CD1c-positive myeloid dendritic cell (primary cell): Measurements from ENCODE around the gene GRAMD1A.
"Not testable (repeated sequence)": the region's sequence is repeated elsewhere in the genome, so short reads cannot be mapped to it uniquely, and the experiment has no call there.

Source experiments
- DNase-seq: peaks from one replicate; pipeline ENCODE4 v3.0.0-alpha.2; 2016; ENCODE audit errors: extremely low spot score

The GRAMD1A gene

DNA sequence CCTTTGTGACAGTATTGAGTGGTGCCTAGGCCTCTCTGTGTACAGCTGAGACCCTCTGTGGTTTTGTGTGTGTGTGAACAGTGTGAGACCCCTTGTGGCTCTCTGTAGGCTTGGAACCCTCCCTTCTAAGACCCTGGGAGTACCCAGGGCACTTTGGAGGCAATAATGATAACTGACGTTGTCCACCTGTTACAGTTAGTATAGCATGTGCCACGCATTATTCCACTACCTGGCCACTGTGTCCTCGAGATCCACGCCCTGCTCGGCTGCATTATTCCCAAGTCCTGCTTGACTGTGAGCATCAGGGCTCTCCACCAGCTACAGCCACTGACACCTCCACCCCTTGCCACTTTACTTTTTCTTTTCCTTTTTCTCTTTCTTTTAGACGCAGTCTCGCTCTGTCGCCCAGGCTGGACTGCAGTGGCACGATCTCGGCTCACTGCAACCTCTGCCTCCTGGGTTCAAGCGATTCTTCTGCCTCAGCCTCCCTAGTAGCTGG lies 2.0 kb downstream of the GRAMD1A start:
- no peak for DNase-seq

DNA sequence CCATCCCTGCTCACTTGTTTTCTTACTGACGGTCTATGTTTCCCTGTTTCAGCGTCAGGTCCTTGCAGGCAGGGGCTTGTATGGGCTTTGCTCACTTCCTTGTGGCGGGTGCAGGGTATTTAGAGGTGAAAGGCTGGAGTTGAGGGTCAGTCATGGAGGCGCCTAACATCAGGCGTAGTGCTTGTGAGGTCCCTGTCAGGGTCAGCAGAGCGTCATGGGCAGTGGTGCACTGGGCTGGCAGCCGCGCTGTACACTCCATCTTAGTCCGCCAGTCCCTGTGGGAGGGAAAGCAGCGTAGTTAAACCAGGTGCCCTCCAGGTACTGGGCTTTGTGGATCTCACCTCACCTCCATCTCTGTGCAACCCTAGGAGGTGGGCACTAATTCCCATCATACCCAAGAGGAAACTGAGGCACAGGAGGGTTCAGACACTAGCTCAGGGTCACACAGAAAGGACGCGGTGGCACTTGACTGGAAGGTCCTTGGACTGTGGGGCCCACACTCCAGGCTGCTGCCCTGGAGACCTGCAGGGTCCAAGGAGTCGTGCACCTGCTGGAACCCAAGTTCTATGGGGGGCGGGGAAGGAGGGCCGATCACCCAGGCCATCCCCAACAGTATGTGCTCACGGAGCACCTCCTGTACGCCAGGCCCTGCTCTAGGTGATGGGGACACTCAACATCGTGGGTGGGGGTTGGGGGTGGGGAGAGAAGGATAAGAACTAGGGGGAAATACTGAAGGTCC lies 4.6 kb downstream of the GRAMD1A start:
- DNase-seq: no peak

DNA sequence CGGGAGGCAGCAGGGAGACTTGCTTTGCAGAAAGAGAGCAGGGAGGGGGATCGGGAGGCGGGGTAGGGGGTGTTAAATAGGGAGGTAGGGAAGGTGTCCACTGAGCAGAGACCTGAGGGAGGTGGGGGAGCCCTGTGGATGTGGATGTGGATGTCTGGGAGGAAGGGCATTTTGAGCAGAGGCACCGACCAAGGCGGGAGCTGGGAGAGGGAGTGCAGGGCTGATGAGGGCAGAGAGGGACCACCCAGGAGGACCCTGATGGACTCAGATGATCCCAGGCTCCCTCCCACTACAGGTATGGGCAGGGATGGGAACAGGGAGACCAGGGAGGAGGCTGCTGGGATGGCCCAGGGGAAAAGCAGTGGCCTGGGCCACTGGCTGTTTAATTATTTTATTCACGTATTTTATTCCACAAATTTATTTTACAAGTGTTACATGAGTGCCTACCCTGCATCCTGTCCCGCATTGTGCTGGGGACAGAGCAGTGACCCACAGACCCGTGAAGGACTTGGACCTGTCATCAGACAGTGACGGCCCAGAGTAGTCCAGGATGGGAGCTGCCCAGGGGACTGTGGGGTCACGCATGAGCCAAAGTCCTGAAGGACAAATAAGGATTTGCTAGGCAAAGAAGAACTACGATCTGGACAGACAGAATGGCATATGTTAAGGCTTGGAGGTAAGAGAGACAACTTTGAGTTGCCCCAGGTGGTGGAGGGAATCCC lies 5.3 kb downstream of the GRAMD1A start:
- no peak for DNase-seq

DNA sequence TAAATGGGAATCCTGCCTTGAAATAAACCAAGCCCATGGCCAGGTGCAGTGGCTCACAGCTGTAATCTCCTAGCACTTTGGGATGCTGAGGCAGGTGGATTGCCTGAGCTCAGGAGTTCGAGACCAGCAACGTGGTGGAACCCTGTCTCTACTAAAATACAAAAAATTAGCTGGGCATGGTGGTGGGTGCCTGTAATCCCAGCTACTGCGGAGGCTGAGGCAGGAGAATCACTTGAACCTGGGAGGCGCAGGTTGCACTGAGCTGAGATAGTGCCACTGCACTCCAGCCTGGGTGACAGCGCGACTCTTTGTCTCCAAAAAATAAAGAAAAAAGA lies 5.9 kb downstream of the GRAMD1A start:
- DNase-seq: not testable (repeated sequence)

DNA sequence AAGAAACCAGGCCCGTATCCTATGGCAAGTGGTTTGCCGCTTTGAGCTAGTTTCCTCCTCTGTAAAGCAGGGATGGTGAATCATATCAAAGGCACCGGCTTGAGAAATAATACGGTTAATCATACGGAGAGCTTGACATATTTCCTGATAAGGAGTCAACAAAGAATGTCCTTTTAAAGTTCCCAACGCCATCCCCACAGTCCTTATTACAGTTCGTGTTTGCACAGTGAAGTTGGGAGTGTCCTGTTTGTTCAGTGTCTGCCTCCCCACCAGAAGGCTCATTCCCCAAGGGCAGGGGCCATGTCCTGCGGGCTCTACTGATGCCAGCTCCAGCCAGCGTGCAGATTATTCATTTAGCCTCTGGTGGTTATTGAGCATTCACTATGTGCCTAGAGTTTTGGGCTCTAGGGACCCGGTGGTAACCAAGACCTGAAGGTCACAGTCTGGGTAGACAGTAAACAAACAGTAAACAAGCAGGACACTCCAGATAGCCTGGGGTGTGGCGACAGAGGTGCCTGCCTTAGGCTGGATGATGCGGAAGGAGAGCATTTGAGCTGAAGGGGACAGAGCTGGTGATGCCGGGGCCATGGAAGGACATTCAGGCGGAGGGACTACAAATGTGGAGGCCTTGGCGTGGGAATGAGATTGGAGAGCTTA lies 6.3 kb downstream of the GRAMD1A start:
- no peak for DNase-seq

DNA sequence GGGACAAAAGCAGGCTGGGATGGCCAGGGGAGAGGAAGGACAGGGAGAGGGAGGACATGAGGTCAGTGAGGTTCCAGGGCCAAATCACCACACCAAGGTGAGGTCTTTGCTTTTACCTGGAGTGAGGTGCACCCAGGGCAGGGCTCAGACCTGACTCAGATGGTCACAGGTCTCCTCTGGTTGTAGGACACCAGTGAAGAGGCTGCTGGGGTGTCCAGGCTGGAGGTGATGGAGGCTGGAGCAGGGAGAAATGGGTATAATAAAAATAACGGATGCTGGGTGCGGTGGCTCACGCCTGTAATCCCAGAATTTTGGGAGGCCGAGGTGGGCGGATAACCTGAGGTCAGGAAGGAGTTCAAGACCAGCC lies 6.9 kb downstream of the GRAMD1A start:
- DNase-seq: no peak

DNA sequence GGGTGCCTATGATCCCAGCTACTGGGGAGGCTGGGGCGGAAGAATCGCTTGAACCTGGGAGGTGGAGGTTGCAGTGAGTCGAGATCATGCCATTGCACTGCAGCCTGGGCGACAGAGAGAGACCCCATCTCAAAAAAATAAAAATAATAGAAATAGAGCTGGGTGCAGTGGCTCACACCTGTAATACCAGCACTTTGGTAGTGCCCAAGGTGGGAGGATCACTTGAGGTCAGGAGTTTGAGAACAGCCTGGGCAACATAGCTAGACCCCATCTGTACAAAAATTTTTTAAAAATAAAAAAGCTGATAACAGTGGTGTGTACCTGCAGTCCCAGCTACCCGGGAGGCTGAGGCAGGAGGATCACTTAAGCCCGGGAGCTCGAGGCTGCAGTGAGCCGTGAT lies 7.3 kb downstream of the GRAMD1A start:
- not testable (repeated sequence) for DNase-seq

DNA sequence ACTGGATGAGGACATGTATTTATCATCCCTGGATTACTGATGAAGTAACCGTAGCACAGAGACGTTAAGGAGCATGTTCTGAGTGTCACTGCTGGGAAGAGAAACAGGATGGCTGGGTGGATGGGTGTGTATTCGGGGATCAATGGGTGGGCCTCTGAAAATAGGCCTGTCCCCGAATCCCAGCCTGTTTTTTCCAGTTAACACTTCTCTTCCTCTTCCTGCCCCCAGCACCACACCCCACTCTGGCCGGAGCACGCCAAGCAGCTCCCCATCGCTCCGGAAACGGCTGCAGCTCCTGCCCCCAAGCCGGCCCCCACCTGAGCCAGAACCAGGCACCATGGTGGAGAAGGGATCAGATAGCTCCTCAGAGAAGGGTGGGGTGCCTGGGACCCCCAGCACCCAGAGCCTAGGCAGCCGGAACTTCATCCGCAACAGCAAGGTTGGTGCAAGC lies 8.8 kb downstream of the GRAMD1A start:
- DNase-seq: no peak

DNA sequence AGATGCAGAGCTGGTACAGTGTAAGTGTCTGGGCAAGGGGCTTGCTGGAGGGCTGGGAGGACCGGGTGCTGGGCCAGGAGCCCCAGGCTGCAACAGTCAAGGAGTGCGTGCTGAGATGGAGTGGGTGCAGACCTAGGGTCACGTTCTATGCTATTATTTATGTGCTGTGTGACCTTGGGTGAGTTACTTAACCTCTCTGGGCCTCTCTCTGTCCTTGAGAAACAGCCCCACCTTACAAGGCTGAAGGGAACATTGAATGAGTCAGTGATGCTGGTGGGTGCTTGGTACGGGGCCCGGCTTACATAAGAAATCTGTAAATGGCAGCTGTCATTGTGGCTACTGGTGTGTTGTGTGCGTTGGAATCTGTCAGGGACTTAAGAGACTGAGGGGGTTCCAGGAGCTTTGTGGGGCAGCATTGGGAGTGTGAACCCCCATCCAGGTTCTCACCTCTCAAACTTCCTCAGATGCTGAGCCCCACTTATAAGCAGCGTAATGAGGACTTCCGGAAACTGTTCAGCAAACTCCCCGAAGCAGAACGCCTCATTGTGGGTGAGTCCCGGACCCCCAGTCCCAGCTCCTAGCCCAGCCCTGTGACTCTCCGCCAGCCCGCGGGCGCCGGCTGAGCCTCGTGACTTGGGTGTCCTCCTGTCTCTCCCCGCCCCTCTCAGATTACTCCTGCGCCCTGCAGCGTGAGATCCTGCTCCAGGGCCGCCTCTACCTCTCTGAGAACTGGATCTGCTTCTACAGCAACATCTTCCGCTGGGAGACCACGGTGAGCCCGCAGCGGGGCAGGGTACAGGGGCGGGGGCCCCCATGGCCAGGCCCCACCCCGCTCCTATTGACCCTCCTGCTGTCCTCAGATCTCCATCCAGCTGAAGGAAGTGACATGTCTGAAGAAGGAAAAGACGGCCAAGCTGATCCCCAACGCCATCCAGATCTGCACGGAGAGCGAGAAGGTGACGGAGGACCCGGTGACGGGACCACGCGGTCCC lies 9.6 kb downstream of the GRAMD1A start:
- no peak for DNase-seq

DNA sequence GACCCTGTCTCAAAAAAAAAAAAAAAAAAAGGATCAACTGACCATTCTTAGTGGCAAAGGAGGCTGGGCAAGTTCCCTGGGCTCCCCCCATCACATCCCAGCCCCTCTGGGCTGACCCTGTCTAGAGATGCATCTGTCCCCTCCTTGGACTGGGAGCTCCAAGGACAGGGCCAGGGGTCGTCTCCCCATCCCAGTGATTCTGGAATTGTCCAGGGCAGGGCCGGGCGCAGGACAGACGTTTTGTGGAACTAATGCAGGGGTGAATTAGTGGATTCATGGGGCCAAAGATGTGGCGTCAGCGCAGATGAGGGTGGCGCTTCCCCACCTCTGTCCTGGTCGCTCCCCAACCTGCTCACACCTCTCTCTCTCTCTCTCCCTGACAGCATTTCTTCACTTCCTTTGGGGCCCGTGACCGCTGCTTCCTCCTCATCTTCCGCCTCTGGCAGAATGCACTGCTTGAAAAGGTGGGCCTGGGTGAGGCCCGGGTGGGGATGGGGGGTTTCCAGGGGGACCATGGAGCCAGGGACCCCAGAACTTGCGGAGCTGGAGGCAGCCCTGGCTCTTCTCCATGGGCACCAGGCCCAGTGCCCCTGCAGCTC lies 11.1 kb downstream of the GRAMD1A start:
- DNase-seq: no peak

DNA sequence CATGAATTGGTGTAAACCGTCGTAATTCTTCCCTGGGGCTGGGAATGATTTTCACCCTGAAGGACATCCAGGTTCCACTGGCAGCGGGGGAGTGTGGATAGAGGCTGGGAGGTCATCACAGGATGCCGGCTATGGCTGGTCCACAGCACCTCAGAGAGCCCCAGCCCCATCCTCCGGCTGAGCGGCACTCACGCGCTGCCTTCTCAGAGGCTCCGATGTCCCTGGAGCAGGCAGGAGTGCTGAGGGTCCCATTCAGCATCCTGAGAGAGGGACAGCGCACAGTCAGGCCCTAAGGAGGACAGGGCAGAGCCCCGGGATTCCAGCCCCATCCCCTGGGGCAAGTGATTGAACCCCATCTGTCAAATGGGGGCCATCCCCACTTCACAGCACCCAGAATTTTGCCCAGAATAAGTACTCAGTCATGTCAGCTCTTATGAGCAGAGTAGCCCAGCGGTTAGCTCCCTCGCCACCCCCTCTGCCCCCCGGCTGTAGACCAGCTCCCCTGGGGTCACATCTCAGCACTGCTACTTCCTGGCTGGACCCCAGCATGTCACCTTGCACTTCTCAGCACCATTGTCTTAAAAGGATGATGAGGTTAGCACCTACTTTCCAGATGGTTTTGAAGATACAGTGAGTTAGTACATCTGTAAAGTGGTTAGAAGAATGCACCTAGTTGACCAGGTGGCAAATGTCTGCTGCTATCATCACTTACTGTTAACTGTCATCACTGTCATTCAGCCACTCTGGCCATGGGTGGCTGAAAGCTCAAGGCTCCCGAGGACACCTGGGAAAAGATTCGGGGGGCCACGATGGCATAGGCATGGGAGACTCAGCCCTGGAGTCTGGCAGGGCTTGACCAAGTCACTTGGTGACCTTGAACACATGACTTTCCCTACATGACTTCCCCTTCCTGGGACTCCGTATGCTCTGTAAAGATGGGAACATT lies 11.9 kb downstream of the GRAMD1A start:
- DNase-seq: no peak

DNA sequence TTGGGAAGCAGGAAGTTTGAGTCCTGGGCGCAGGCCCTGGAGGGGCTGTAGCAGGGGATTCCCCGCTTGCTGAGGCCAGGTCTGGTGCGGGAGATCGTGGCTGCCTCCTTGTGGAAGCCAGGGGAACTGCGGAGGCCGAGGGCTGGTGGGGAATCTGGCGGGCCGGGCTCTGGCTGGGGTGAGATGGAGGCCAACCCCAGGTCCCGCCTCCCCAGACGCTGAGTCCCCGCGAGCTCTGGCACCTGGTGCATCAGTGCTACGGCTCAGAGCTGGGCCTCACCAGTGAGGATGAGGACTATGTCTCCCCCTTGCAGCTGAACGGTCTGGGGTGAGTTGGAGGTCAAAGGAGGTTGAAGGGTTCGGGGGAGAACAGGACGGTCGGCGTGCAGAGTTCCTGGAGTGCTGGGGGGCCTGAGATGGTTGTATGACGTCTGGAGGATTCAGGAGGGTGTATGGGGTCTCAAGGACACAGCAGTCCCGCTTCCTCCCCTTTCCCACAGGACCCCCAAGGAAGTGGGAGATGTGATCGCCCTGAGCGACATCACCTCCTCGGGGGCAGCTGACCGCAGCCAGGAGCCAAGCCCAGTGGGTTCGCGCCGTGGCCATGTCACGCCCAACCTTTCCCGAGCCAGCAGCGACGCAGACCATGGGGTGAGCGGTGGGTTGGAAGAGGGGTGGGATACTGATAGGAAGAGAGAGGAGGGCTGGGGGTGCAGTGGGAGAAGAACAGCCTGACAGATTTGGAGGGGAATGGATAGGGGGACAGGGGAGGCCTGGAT lies 13.1 kb downstream of the GRAMD1A start:
- peak; percentile 77 for DNase-seq

DNA sequence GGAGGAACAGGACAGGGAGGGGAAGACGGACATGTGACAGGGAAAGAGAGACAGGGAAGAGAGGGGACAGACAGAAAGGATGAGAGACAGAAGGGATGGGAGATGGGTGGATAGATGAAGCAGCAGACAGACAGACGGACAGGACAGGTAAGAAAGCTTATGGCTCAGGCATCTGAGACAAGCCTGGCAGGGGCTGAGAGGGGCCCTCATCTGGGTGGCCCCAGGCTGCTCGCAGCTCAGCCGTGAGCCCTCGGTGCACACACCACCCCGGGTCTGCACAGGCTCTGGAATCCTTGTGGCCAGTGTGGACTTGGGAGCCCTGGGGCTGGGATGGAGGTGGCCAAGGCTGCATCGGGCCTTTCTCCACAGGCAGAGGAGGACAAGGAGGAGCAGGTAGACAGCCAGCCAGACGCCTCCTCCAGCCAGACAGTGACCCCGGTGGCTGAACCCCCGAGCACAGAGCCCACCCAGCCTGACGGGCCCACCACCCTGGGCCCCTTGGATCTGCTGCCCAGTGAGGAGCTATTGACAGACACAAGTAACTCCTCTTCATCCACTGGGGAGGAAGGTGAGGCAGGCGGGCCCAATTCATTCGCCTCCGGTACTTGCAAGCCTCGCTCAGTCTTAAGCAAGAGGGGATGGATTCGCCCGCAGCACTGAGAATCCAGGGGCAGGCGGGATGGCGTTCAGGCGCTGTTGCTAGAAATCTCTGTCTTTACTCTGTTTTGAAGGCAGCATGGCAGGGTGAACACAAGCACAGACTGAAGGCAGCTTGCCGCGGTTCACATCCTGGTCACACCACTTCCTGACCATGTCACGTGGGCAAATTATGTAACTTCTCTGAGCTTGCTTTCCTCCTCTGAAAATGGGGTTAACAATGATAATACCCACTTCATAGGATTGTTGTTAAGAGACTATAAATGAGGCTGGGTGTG lies 14.0 kb downstream of the GRAMD1A start:
- DNase-seq: peak; percentile 62

DNA sequence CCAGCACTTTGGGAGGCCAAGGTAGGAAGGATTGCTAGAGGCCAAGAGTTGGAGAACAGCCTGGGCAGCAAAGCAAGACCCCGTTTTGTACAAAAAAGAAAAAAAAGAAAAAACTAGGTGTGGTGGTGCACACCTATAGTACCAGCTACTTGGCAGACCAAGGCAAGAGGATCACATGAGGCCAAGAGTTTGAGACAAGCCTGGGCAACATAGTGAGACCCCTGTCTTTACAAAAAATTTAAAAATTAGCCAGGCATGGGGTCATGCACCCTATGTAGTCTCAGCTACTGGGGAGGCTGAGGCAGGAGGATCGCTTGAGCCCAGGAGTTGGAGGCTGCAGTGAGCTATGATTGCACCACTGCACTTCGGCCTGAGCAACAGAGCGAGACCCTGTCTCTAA lies 14.7 kb downstream of the GRAMD1A start:
- DNase-seq: not testable (repeated sequence)

DNA sequence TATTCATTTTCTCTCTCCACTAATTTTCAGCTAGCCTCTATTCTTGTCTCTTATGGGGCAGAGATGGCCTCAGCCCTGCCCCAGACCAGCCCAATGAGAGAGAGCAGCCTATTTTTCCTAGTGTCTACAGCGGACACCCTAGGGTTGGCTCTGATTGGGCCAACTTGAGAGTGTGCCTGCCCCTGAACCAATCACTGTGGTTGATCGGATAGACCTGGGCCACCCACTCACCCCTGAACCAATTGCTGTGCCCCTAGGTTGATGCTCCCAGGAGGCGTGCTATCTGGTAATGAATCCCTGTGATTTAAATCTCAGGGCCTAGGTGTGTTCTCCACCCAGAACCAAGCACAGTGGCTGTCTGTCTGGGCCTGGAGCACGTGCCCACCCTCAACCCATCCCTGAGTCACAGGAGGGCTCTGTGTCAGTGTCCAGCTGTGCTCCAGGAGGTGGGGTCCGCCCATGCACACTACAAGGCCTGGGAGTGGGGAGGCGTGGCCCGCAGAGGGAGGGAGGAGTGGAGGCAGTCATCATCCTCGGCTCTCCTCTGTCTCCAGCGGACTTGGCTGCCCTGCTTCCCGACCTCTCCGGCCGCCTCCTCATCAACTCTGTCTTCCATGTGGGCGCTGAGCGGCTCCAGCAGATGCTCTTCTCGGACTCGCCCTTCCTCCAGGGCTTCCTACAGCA lies 15.3 kb downstream of the GRAMD1A start:
- no peak for DNase-seq

DNA sequence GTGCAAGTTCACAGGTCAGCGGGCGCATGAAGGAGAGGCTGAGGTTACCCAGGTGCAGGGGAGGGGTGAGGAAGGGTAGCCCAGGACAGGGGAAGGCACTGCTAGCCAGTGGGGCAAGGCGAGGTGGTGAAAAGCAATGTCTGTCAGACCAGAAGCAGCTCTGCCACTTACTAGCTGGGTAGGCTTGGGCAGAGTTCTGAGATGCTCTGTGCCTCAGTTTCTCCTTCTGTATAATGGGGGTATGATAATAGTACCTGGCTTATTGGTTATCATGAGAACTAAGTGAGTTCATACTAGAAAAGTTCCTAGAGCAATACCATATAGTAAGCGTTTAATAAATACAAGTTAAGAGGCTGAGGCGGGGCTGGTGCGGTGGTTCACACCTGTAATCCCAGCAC lies 15.8 kb downstream of the GRAMD1A start:
- no peak for DNase-seq

DNA sequence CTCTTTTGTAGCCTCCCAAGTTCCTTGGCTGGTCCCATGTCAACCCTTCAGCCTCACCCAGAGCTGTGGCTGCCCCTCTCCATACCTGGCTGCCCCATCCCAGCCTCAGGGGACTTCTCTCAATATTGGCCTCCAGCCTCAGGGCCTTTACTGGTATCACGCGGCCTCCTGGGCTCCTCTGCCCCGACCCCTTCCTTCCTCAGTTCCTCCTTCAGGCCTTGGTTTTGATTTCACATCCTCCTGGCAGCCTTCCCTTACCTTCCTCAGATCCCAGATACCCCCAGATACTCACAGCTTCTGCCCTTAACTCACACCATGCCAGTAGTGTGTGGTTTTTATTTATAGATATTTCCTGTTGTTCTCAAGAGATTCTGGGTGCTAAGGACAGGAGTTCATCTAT lies 17.4 kb downstream of the GRAMD1A start:
- DNase-seq: no peak

DNA sequence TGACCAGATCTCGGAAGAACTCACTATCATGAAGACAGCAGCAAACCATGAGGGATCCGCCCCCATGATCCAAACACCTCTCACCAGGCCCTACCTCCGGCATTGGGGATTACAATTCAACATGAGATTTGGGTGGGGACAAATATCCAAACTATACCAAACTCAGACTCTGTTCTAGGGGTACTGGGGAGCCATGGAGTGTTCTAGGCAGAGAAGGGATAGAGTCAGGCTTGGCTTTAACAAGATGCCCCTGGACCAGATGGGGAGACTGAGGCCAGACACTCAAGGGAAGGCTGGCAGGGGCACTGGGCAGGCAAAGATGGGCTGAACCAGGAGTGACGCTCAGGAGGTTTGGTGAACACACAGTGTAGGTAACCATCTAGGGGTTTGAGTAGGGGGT lies 18.3 kb downstream of the GRAMD1A start:
- no peak for DNase-seq
